ENCODE data around the gene SLC4A1AP. TPM values are rescaled to one million over a fixed set of nuclear protein-coding genes. Genes with fewer than 3 reads are reported as not detected.
"Not testable (repeated sequence)": the region's sequence is repeated elsewhere in the genome, so short reads cannot be mapped to it uniquely, and the experiment has no call there.

SLC4A1AP gene
- polyA plus RNA-seq, 1 of the 3 experiments (the other 2 are of a cell fraction), result 9.4 TPM

- TF ChIP-seq RCOR1 (IDR thresholded peaks at IDR 0.05; ENCODE audit: low read length), result peak; percentile 49; the same call in 1 of the 2 replicates
- TF ChIP-seq ZBTB33 (IDR thresholded peaks at IDR 0.05; ENCODE audit: borderline replicate concordance, low read depth), result 0 out of 2 replicates have a peak, but pooled peaks have one; percentile 52
- peak; percentile 83 for TF ChIP-seq ELF1 (IDR thresholded peaks at IDR 0.05)
- peak; percentile 98 for TF ChIP-seq YY1 (IDR thresholded peaks at IDR 0.05; ENCODE audit: low read depth)
These were observed 34.7 kb upstream of the SLC4A1AP start, which contains the start of the genes CCDC121 and GPN1 (continued) for GRCh38 chr2:27628767-27629709.

GRCh38 chr2:27630257-27630656 lies 33.4 kb upstream of the SLC4A1AP start:
- H3K36me3 ChIP-seq (replicated peaks in 1 of 2; ENCODE audit: control insufficient read depth in 1 of 2, insufficient read depth in 2 of 2, low read length in 1 of 2), result peaks cover 44 to 58% of the 10 kb centered on the region in 2 experiments
- peaks cover 32% of the 10 kb centered on the region for H3K79me2 ChIP-seq (ENCODE audit: insufficient read depth)
- WGBS (ENCODE audit: low lambda C conversion rate), result 98% methylated on average over 2 of the region's 2 CpGs
- DNase-seq; H3K9ac ChIP-seq; H3K9me3 ChIP-seq; H3K27me3 ChIP-seq (ENCODE audit: insufficient read depth); POLR2A ChIA-PET; H3K27ac ChIP-seq (ENCODE audit: low read depth in 2 of 2, low read length in 1 of 2); H4K20me1 ChIP-seq (ENCODE audit: insufficient read depth); H3F3A ChIP-seq (replicated peaks; ENCODE audit: insufficient read depth); H3K9me2 ChIP-seq; H2AFZ ChIP-seq (ENCODE audit: low read depth): not testable (repeated sequence)
- CTCF ChIA-PET, result interaction anchor here (0.8 to 1.0 kb wide), 2 partner anchors 53 kb away, joined by 3 to 4 read pairs; no protein-coding TSS in a partner anchor
- peak overlapping the region; percentile 97 for H3K4me2 ChIP-seq
- H3K4me3 ChIP-seq (ENCODE audit: low read depth in 2 of 2, low read length in 1 of 2), result peak overlapping the region in 1 of 2 experiments; percentile 84; a peak in 1 of 4 replicates
- H3K4me1 ChIP-seq (ENCODE audit: control insufficient read depth in 1 of 2, insufficient read depth in 2 of 2, low read depth in 1 of 2, low read length in 1 of 2), result peaks cover 11 to 17% of the 10 kb centered on the region in 2 experiments; a peak in 3 of 4 replicates

DNA sequence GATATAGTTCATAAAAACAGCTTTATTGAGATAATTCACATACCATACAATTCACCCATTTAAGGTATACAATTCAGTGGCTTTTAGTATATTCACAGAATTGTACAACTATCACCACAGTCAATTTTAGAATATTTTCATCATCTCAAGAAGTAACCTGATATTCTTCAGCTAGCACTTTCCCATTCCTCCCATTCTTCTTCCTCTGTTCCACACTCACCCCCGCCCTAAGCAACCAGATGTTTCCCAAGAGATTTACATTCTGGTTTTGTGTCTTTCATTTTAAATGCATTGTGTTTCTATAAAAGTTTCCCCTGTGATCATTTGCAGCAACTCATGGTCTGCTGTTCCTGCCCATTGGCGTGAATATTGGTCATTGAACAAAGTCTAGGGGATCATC lies 29.4 kb upstream of the SLC4A1AP start:
- ChIA-PET CTCF (interaction anchor here (0.9 to 4.2 kb wide), 2 partner anchors 29 to 49 kb away, joined by 3 to 20 read pairs; partner anchors contain the start of genes SLC4A1AP and SUPT7L), POLR2A (no interaction called here)
- Histone ChIP-seq H3K9me3 (no peaks in the 10 kb centered on the region), H3F3A (replicated peaks; ENCODE audit: insufficient read depth) (peaks cover 35% of the 10 kb centered on the region), H3K4me3 (ENCODE audit: low read depth in 2 of 2, low read length in 1 of 2) (no peak overlapping the region), H3K4me2 (no peak overlapping the region), H3K79me2 (ENCODE audit: insufficient read depth) (peaks cover 36% of the 10 kb centered on the region), H3K4me1 (ENCODE audit: control insufficient read depth in 1 of 2, insufficient read depth in 2 of 2, low read depth in 1 of 2, low read length in 1 of 2) (peaks cover 3 to 4% of the 10 kb centered on the region in 2 experiments; a peak in 2 of 4 replicates), H3K27me3 (ENCODE audit: insufficient read depth) (no peaks in the 10 kb centered on the region), H2AFZ (ENCODE audit: low read depth) (no peak overlapping the region), H3K9ac (no peak overlapping the region), H3K9me2 (no peaks in the 10 kb centered on the region), H4K20me1 (ENCODE audit: insufficient read depth) (no peaks in the 10 kb centered on the region), H3K36me3 (replicated peaks in 1 of 2; ENCODE audit: control insufficient read depth in 1 of 2, insufficient read depth in 2 of 2, low read length in 1 of 2) (peaks cover 72 to 82% of the 10 kb centered on the region in 2 experiments), H3K27ac (ENCODE audit: low read depth in 2 of 2, low read length in 1 of 2) (no peak overlapping the region)
- TF ChIP-seq TAF1 (IDR thresholded peaks at IDR 0.05; ENCODE audit: borderline replicate concordance, low read depth, low read length) (no peak), CHD2 (IDR thresholded peaks at IDR 0.05; ENCODE audit: low read length, partially characterized antibody) (no peak), ELF1 (IDR thresholded peaks at IDR 0.05) (no peak), FOXM1 (IDR thresholded peaks at IDR 0.05; ENCODE audit: low read depth) (no peak), FOSL2 (IDR thresholded peaks at IDR 0.05; ENCODE audit: borderline replicate concordance, low read depth) (no peak), GATA2 (CRISPR knock-in tag; IDR thresholded peaks at IDR 0.05) (no peak), TCF12 (IDR thresholded peaks at IDR 0.05) (no peak), SIN3A (IDR thresholded peaks at IDR 0.05; ENCODE audit: borderline replicate concordance, low read depth, low read length) (no peak), USF2 (IDR thresholded peaks at IDR 0.05; ENCODE audit: borderline replicate concordance, low read depth, low read length) (no peak), EZH2phosphoT487 (IDR thresholded peaks at IDR 0.05; ENCODE audit: borderline replicate concordance, low read depth) (no peak), POLR2AphosphoS5 (IDR thresholded peaks at IDR 0.05; ENCODE audit: low read depth, low read length) (no peak), RFX5 (IDR thresholded peaks at IDR 0.05; ENCODE audit: low read length) (no peak), CTCF (IDR thresholded peaks at IDR 0.05) (no peak)
- TF ChIP-seq, protein P1, sequence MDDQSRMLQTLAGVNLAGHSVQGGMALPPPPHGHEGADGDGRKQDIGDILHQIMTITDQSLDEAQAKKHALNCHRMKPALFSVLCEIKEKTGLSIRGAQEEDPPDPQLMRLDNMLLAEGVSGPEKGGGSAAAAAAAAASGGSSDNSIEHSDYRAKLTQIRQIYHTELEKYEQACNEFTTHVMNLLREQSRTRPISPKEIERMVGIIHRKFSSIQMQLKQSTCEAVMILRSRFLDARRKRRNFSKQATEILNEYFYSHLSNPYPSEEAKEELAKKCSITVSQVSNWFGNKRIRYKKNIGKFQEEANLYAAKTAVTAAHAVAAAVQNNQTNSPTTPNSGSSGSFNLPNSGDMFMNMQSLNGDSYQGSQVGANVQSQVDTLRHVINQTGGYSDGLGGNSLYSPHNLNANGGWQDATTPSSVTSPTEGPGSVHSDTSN (IDR thresholded peaks at IDR 0.05), result no peak
- no peak for DNase-seq
- 96% methylated on average over 2 of the region's 2 CpGs for WGBS (ENCODE audit: low lambda C conversion rate)

Measured in SK-N-SH (cell line).